HepG2 (cell line): Measurements from ENCODE around the gene PTK7. TPM values are rescaled to one million over a fixed set of nuclear protein-coding genes. Genes with fewer than 3 reads are reported as not detected.
A peak's percentile ranks its signal among the peaks of the same experiment; 100 is the strongest.

Experiments
- FIP1L1 ChIP-seq: fragments of 200-400 bp; formaldehyde crosslinking; IDR thresholded peaks from 2 replicates; pipeline ENCODE4 v1.6.1; 2018; ENCODE audit warnings: low read depth, mild to moderate bottlenecking, low read length, moderate library complexity, borderline replicate concordance; ENCODE audit not compliant: insufficient read depth
- FOSL1 ChIP-seq: sonication (generic); formaldehyde crosslinking; IDR thresholded peaks from 2 replicates; pipeline ENCODE4 v1.9.0; 2021; ENCODE audit warnings: missing genetic modification reagents, borderline replicate concordance
- GFI1 ChIP-seq: sonication (generic); formaldehyde crosslinking; IDR thresholded peaks from 2 replicates; pipeline ENCODE4 v1.5.0; 2020; ENCODE audit warnings: missing genetic modification reagents, mild to moderate bottlenecking, borderline replicate concordance
- GTF3A ChIP-seq: sonication (generic); formaldehyde crosslinking; conservative IDR thresholded peaks from 2 replicates; pipeline ENCODE4 v1.4.0; 2020; ENCODE audit warnings: mild to moderate bottlenecking, missing genetic modification reagents
- KLF12 ChIP-seq: sonication (generic); formaldehyde crosslinking; IDR thresholded peaks from 2 replicates; pipeline ENCODE4 v1.4.0; 2020; ENCODE audit warnings: missing genetic modification reagents, borderline replicate concordance
- NCOA2 ChIP-seq: sonication (generic); formaldehyde crosslinking; IDR thresholded peaks from 2 replicates; pipeline ENCODE4 v1.8.0; 2022; ENCODE audit warnings: inconsistent platforms
- NCOR1 ChIP-seq: fragments of 200-600 bp; sonication (generic); IDR thresholded peaks from 2 replicates; pipeline ENCODE4 v1.7.0; 2017; ENCODE audit warnings: antibody characterized with exemption, low read length, borderline replicate concordance
- PPARG ChIP-seq: conservative IDR thresholded peaks from 2 replicates; pipeline ENCODE4 v1.6.1; 2016; ENCODE audit warnings: missing biosample characterization, missing genetic modification reagents
- REL ChIP-seq: sonication (generic); formaldehyde crosslinking; conservative IDR thresholded peaks from 2 replicates; pipeline ENCODE4 v1.8.0; 2022; ENCODE audit warnings: mild to moderate bottlenecking, missing genetic modification reagents, moderate library complexity
- RXRA ChIP-seq: sonication (generic); formaldehyde crosslinking; IDR thresholded peaks from 2 replicates; pipeline ENCODE4 v1.5.1; 2020; ENCODE audit warnings: missing genetic modification reagents
- SMC3 ChIP-seq: IDR thresholded peaks from 2 replicates; pipeline ENCODE4 v1.6.1; 2011; ENCODE audit warnings: low read length, improper control_type of control experiment
- SRSF4 ChIP-seq: fragments of 200-400 bp; formaldehyde crosslinking; IDR thresholded peaks from one replicate; pipeline ENCODE4 v1.6.1; 2018; ENCODE audit warnings: mild to moderate bottlenecking, low read depth, low read length, moderate library complexity; ENCODE audit not compliant: poor library complexity, severe bottlenecking
- TBL1XR1 ChIP-seq: fragments of 150-350 bp; IDR thresholded peaks from 2 replicates; pipeline ENCODE4 v1.6.1; 2014; ENCODE audit warnings: borderline replicate concordance, low read length; ENCODE audit not compliant: partially characterized antibody
- TBX2 ChIP-seq: sonication (generic); formaldehyde crosslinking; IDR thresholded peaks from 2 replicates; pipeline ENCODE4 v1.5.0; 2020; ENCODE audit warnings: missing genetic modification reagents, mild to moderate bottlenecking, borderline replicate concordance
- THAP7 ChIP-seq: sonication (generic); formaldehyde crosslinking; IDR thresholded peaks from 2 replicates; pipeline ENCODE4 v1.8.1; 2023; ENCODE audit warnings: mild to moderate bottlenecking, missing genetic modification reagents
- U2AF1 ChIP-seq: fragments of 200-400 bp; formaldehyde crosslinking; optimal IDR thresholded peaks from 2 replicates; pipeline ENCODE3; 2017; ENCODE audit warnings: mild to moderate bottlenecking, low read depth, low read length
- XBP1 ChIP-seq: sonication (generic); formaldehyde crosslinking; IDR thresholded peaks from 2 replicates; pipeline ENCODE4 v1.5.0; 2020; ENCODE audit warnings: missing genetic modification reagents
- ZBTB7B ChIP-seq: sonication (generic); formaldehyde crosslinking; IDR thresholded peaks from 2 replicates; pipeline ENCODE4 v1.4.0; 2020; ENCODE audit warnings: missing genetic modification reagents
- ZFP36L1 ChIP-seq: sonication (generic); formaldehyde crosslinking; IDR thresholded peaks from 2 replicates; pipeline ENCODE4 v1.8.0; 2022; ENCODE audit warnings: mild to moderate bottlenecking, missing genetic modification reagents, moderate library complexity
- ZMYM3 ChIP-seq: sonication (generic); formaldehyde crosslinking; IDR thresholded peaks from 2 replicates; pipeline ENCODE4 v1.5.1; 2020; ENCODE audit warnings: mild to moderate bottlenecking, missing genetic modification reagents
- ZNF639 ChIP-seq: conservative IDR thresholded peaks from 2 replicates; pipeline ENCODE4 v1.6.1; 2018; ENCODE audit warnings: missing genetic modification reagents
- polyA plus RNA-seq, 8 experiments: library from polyadenylated mRNA; depleted of rRNA in 3 of 8; stranded (reverse) in 7 of 8; unstranded in 1 of 8; fragments of >200 nt; fragmentation: Illumina TruSeq in 4 of 8; extraction: Trizol in 4 of 8; gene quantifications; 2 replicates each; pipeline versions ENCODE4 v1.2.1 to v1.2.3, GENCODE V29; 2011 to 2016; ENCODE audit warnings: low read depth in 4 of 8, missing spikeins in 1 of 8, mixed read lengths in 1 of 8; ENCODE audit not compliant: insufficient read depth in 1 of 8
- total RNA-seq, 5 experiments: library from RNA; depleted of rRNA; stranded (reverse); fragments of >200 nt; fragmentation: Illumina TruSeq; extraction: Trizol; gene quantifications; 2 replicates each; pipeline ENCODE4 v1.2.3, GENCODE V29; 2016; ENCODE audit warnings: low read depth in 1 of 5
- TF ChIP-seq, protein P1 (sequence below): sonication (generic); formaldehyde crosslinking; IDR thresholded peaks from 2 replicates; pipeline ENCODE4; 2020; ENCODE audit warnings: missing genetic modification reagents, mild to moderate bottlenecking, borderline replicate concordance

The PTK7 gene
- total and polyA plus RNA-seq, 2 of the 13 experiments (the other 11 are each of a cell fraction or from before 2014, with no cell fraction given), result 98.5 to 99.8 TPM

GRCh38 chr6:43076464-43077332, 584 bp downstream of the PTK7 start (continued):
- TF ChIP-seq THAP7 (peak; percentile 76; the same call in 1 of the 2 replicates), XBP1 (no peak), NCOA2 (no peak), GFI1 (CRISPR knock-in tag) (no peak; the same call in 1 of the 2 replicates), ZFP36L1 (no peak), U2AF1 (no peak), ZMYM3 (CRISPR knock-in tag) (peak; percentile 37), PPARG (CRISPR knock-in tag) (no peak), SMC3 (no peak), GTF3A (CRISPR knock-in tag) (no peak), TBX2 (CRISPR knock-in tag) (peak; percentile 69), NCOR1 (peak; percentile 29; the same call in 1 of the 2 replicates), FIP1L1 (no peak), FOSL1 (CRISPR knock-in tag) (no peak), TBL1XR1 (no peak), SRSF4 (no peak), KLF12 (CRISPR knock-in tag) (no peak), REL (peak; percentile 46; the same call in 1 of the 2 replicates), RXRA (peak; percentile 43; the same call in 1 of the 2 replicates), ZNF639 (CRISPR knock-in tag) (no peak; the same call in 1 of the 2 replicates), ZBTB7B (CRISPR knock-in tag) (peak; percentile 70; the same call in 1 of the 2 replicates)
- TF ChIP-seq, protein P1, sequence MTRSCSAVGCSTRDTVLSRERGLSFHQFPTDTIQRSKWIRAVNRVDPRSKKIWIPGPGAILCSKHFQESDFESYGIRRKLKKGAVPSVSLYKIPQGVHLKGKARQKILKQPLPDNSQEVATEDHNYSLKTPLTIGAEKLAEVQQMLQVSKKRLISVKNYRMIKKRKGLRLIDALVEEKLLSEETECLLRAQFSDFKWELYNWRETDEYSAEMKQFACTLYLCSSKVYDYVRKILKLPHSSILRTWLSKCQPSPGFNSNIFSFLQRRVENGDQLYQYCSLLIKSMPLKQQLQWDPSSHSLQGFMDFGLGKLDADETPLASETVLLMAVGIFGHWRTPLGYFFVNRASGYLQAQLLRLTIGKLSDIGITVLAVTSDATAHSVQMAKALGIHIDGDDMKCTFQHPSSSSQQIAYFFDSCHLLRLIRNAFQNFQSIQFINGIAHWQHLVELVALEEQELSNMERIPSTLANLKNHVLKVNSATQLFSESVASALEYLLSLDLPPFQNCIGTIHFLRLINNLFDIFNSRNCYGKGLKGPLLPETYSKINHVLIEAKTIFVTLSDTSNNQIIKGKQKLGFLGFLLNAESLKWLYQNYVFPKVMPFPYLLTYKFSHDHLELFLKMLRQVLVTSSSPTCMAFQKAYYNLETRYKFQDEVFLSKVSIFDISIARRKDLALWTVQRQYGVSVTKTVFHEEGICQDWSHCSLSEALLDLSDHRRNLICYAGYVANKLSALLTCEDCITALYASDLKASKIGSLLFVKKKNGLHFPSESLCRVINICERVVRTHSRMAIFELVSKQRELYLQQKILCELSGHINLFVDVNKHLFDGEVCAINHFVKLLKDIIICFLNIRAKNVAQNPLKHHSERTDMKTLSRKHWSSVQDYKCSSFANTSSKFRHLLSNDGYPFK (CRISPR knock-in tag), result peak; percentile 75; the same call in 1 of the 2 replicates
